Lung (tissue), 12 donors: ENCODE results near the gene HNF4A. TPM values are rescaled to one million over a fixed set of nuclear protein-coding genes. Genes with fewer than 3 reads are reported as not detected.

Experiments used
- ATAC-seq: fragments of 200-7000 bp; cut with Tn5 transposase; one replicate; pipeline ENCODE4 v1.9.1; 2020; ENCODE audit warnings: moderate number of reproducible peaks; ENCODE audit not compliant: insufficient read depth, low FRiP score
- DNase-seq, 3 donors: peaks; one replicate each; pipeline ENCODE4 v3.0.0-alpha.2; 2013 to 2017
- H3K27ac ChIP-seq, 2 donors: one replicate each; pipeline ENCODE4 v1.5.1; 2013; ENCODE audit warnings: mild to moderate bottlenecking in 2 of 2, moderate library complexity in 2 of 2, control low read depth in 1 of 2, inconsistent platforms in 1 of 2, low read depth in 1 of 2, low read length in 1 of 2
- H3K27me3 ChIP-seq, 3 donors: one replicate each; pipeline ENCODE4 v1.5.1; 2013; ENCODE audit warnings: low read length in 2 of 3; ENCODE audit not compliant: control insufficient read depth in 3 of 3, insufficient read depth in 3 of 3
- H3K36me3 ChIP-seq, 4 donors: one replicate each; pipeline ENCODE4 v1.5.1; 2013; ENCODE audit warnings: low read length in 4 of 4, mild to moderate bottlenecking in 1 of 4, moderate library complexity in 1 of 4; ENCODE audit not compliant: control insufficient read depth in 4 of 4, insufficient read depth in 4 of 4
- H3K4me1 ChIP-seq, 5 donors: one replicate each; pipeline ENCODE4 v1.5.1; 2013; ENCODE audit warnings: low read length in 5 of 5, mild to moderate bottlenecking in 2 of 5, moderate library complexity in 1 of 5; ENCODE audit not compliant: control insufficient read depth in 5 of 5, insufficient read depth in 5 of 5
- H3K4me3 ChIP-seq: one replicate; pipeline ENCODE4 v1.5.1; 2013; ENCODE audit warnings: mild to moderate bottlenecking, control low read depth, moderate library complexity
- H3K9ac ChIP-seq, 2 donors: one replicate each; pipeline ENCODE4 v1.5.1; 2013; ENCODE audit warnings: low read length in 2 of 2, control low read depth in 1 of 2; ENCODE audit not compliant: insufficient read depth in 1 of 2
- H3K9me3 ChIP-seq, 4 donors: one replicate each; pipeline ENCODE4 v1.5.1; 2013; ENCODE audit warnings: low read length in 3 of 4, mild to moderate bottlenecking in 1 of 4, moderate library complexity in 1 of 4; ENCODE audit not compliant: control insufficient read depth in 4 of 4, insufficient read depth in 3 of 4
- CTCF ChIP-seq: IDR thresholded peaks from 2 replicates; pipeline ENCODE4 v1.5.1; 2012; ENCODE audit warnings: mild to moderate bottlenecking; ENCODE audit errors: control extremely low read depth, extremely low read depth
- WGBS, 2 donors: extraction: QIAGEN DNeasy Blood & Tissue Kit; methylation state at CpG; one replicate each; pipeline ENCODE4 v1.1.7; 2013; 5-methylcytosine and 5-hydroxymethylcytosine counted together
- polyA plus RNA-seq, 2 donors: library from polyadenylated mRNA; stranded (reverse); fragments of 200-250 nt; gene quantifications; one replicate each; pipeline ENCODE4 v1.2.1, GENCODE V29; 2013
- total RNA-seq, 2 donors: library from RNA; depleted of rRNA in 1 of 2; stranded (reverse); fragments of >200 nt in 1 of 2; gene quantifications; one replicate each; pipeline ENCODE4 v1.2.1, GENCODE V29; 2014 to 2021
- donor health status: control.
- donor health status: control.
- donor health status: Bipolar disorder and iron deficiency.
- donor health status: healthy.
- donor health status: DM: yes; HTN: yes; CAD: no.

Gene HNF4A
- total and polyA plus RNA-seq, 4 donors: 0.14 to 1.3 (median 0.41) TPM

- H3K9ac ChIP-seq: no peak overlapping the region
- H3K27me3 ChIP-seq: peaks cover 0 to 6% (median 0%) of the 10 kb centered on the region in 3 donors
- no peak for TF ChIP-seq CTCF
- H3K9me3 ChIP-seq: no peaks in the 10 kb centered on the region
- peaks cover 0 to 3% (median 0%) of the 10 kb centered on the region in 5 donors for H3K4me1 ChIP-seq
- WGBS, 2 donors: 88 to 93% methylated on average over 2 of the region's 2 CpGs
- no peak overlapping the region for H3K4me3 ChIP-seq
- DNase-seq: no peak
- ATAC-seq: no peak
- no peaks in the 10 kb centered on the region for H3K36me3 ChIP-seq
- no peak overlapping the region for H3K27ac ChIP-seq
Observed at GRCh38 chr20:44429017-44429339, 73.5 kb downstream of the HNF4A start.

GRCh38 chr20:44429419-44430269, 74.1 kb downstream of the HNF4A start:
- 88 to 89% methylated on average over 17 of the region's 17 CpGs for WGBS, 2 donors
- DNase-seq: no peak
- Histone ChIP-seq H3K4me3 (no peak overlapping the region), H3K27ac (no peak overlapping the region), H3K36me3 (no peaks in the 10 kb centered on the region), H3K9ac (no peak overlapping the region), H3K9me3 (no peaks in the 10 kb centered on the region), H3K27me3 (peaks cover 0 to 3% (median 0%) of the 10 kb centered on the region in 3 donors), H3K4me1 (peaks cover 0 to 3% (median 0%) of the 10 kb centered on the region in 5 donors)
- no peak for TF ChIP-seq CTCF
- ATAC-seq: no peak

GRCh38 chr20:44430270-44431065, 75.0 kb downstream of the HNF4A start:
- Histone ChIP-seq H3K4me1 (peaks cover 0 to 3% (median 0%) of the 10 kb centered on the region in 5 donors), H3K27ac (no peak overlapping the region), H3K36me3 (no peaks in the 10 kb centered on the region), H3K27me3 (no peaks in the 10 kb centered on the region), H3K9me3 (no peaks in the 10 kb centered on the region), H3K9ac (no peak overlapping the region), H3K4me3 (no peak overlapping the region)
- DNase-seq (no peak), ATAC-seq (no peak)
- no peak for TF ChIP-seq CTCF
- WGBS, 2 donors: 88 to 90% methylated on average over 7 of the region's 7 CpGs
